GM21367 (cell line): Measurements from ENCODE around the gene UBB.
"Not testable (repeated sequence)": the region's sequence is repeated elsewhere in the genome, so short reads cannot be mapped to it uniquely, and the experiment has no call there.

Experiments used
- ATAC-seq: cut with Tn5 transposase; IDR thresholded peaks from one replicate; pipeline ENCODE4 v1.9.1; 2021; ENCODE audit not compliant: unreplicated experiment

Gene UBB

GRCh38 chr17:16374146-16374938 is 6.5 kb upstream of the UBB start:
- ATAC-seq, result no peak

GRCh38 chr17:16377941-16378341 is 3.0 kb upstream of the UBB start:
- ATAC-seq, result no peak

GRCh38 chr17:16378636-16379282 is 2.1 kb upstream of the UBB start:
- ATAC-seq, result no peak

GRCh38 chr17:16379654-16380053 is 1.2 kb upstream of the UBB start:
- ATAC-seq, result no peak

GRCh38 chr17:16381496-16381820 is 567 bp downstream of the UBB start:
- ATAC-seq, result peak; percentile 8

- ATAC-seq, result no peak
Measured at GRCh38 chr17:16383216-16383615, 2.3 kb downstream of the UBB start.

- no peak for ATAC-seq
Measured at GRCh38 chr17:16383772-16384287, 2.9 kb downstream of the UBB start.

- no peak for ATAC-seq
Measured at GRCh38 chr17:16384557-16384956, 3.7 kb downstream of the UBB start.

GRCh38 chr17:16386126-16386507 is 5.2 kb downstream of the UBB start:
- ATAC-seq, result not testable (repeated sequence)

GRCh38 chr17:16391451-16391850 is 10.6 kb downstream of the UBB start:
- ATAC-seq, result no peak

- ATAC-seq, result not testable (repeated sequence)
Measured at GRCh38 chr17:16392491-16392890, 11.6 kb downstream of the UBB start.

GRCh38 chr17:16395887-16396286 is 15.0 kb downstream of the UBB start:
- not testable (repeated sequence) for ATAC-seq

- ATAC-seq, result not testable (repeated sequence)
Measured at GRCh38 chr17:16396693-16397092, 15.8 kb downstream of the UBB start.

- no peak for ATAC-seq
Measured at GRCh38 chr17:16398270-16399267, 17.7 kb downstream of the UBB start.

- not testable (repeated sequence) for ATAC-seq
Measured at GRCh38 chr17:16403847-16404246, 23.0 kb downstream of the UBB start.

GRCh38 chr17:16406742-16407674 is 26.1 kb downstream of the UBB start:
- no peak for ATAC-seq

GRCh38 chr17:16407911-16408588 is 27.2 kb downstream of the UBB start:
- ATAC-seq, result peak; percentile 69

- ATAC-seq, result peak; percentile 38
Measured at GRCh38 chr17:16415031-16415924, 34.4 kb downstream of the UBB start, which contains the start of gene TRPV2. Gene TRPV2, plus strand, starts transcription at chr17:16415571. Its CDS starts 2,098 bp downstream, at chr17:16417669.
